HCT116 (cell line): ENCODE measurements around the gene GPC1. TPM values are rescaled to one million over a fixed set of nuclear protein-coding genes. Genes with fewer than 3 reads are reported as not detected.

Source experiments
- ATAC-seq: fragments of 200-7000 bp; cut with Tn5 transposase; 2 replicates; pipeline ENCODE4 v1.9.1; 2020; ENCODE audit warnings: mild to moderate bottlenecking, moderate library complexity
- BruUV-seq: library from RNA; stranded (reverse); fragments of 400-500 nt; replicated peaks from 2 replicates; lab custom pipeline; 2021; lab: Mats Ljungman, UMichigan
- CTCF ChIA-PET: fragments of 300-600 bp; sonication (Branson Sonifier 250); formaldehyde crosslinking; loops from one replicate; lab custom pipeline; 2021; ENCODE audit warnings: antibody characterized with exemption; lab: Charles Lee
- POLR2A ChIA-PET: fragments of 300-600, 350-600 bp; sonication (Branson Sonifier 250); formaldehyde crosslinking; loops from one replicate; lab custom pipeline; 2021; ENCODE audit warnings: antibody characterized with exemption; lab: Charles Lee
- RAD21 ChIA-PET, 2 experiments: fragments of 300-600 bp; sonication (Branson Sonifier 250); formaldehyde crosslinking; loops; one replicate each; lab custom pipeline; 2023; ENCODE audit warnings: low total read pairs in 2 of 2; ENCODE audit not compliant: uncharacterized antibody in 2 of 2, unreplicated experiment in 2 of 2, low non-redundant PET in 1 of 2; lab: Charles Lee
- DNase-seq: peaks from one replicate; pipeline ENCODE4 v3.0.0-alpha.2; 2010; ENCODE audit warnings: low read depth, low spot score
- H2AFZ ChIP-seq: fragments of 200-600 bp; shearing (Covaris generic), sonication (generic); 2 replicates; pipeline ENCODE4 v1.6.1; 2017; ENCODE audit warnings: low read depth, mixed run types, mixed read lengths, antibody characterized with exemption, low read length; ENCODE audit not compliant: poor library complexity, severe bottlenecking
- H3K27ac ChIP-seq: 2 replicates; pipeline ENCODE4 v1.5.1; 2012; ENCODE audit warnings: low read depth, low read length
- H3K27me3 ChIP-seq: fragments of 200-600 bp; sonication (generic); 2 replicates; pipeline ENCODE4 v1.6.1; 2016; ENCODE audit warnings: mixed run types, low read length, mixed read lengths; ENCODE audit not compliant: insufficient read depth
- H3K36me3 ChIP-seq, 2 experiments: fragments of 200-500 bp in 1 of 2; fragments of 200-600 bp in 1 of 2; sonication (Bioruptor generic) in 1 of 2; sonication (generic) in 1 of 2; 2 replicates each; pipeline versions ENCODE4 v1.5.1 to v1.6.1; 2014 to 2016; ENCODE audit warnings: low read length in 2 of 2, inconsistent platforms in 1 of 2, mixed read lengths in 1 of 2, mixed run types in 1 of 2; ENCODE audit not compliant: insufficient read depth in 2 of 2, control insufficient read depth in 1 of 2
- H3K4me1 ChIP-seq, 2 experiments: fragments of 200-600 bp in 1 of 2; sonication (generic) in 1 of 2; 2 replicates each; pipeline versions ENCODE4 v1.5.1 to v1.6.1; 2012 to 2017; ENCODE audit warnings: low read length in 2 of 2, inconsistent platforms in 1 of 2, mild to moderate bottlenecking in 1 of 2, mixed read lengths in 1 of 2, mixed run types in 1 of 2, moderate library complexity in 1 of 2; ENCODE audit not compliant: insufficient read depth in 2 of 2, control insufficient read depth in 1 of 2
- H3K4me2 ChIP-seq: fragments of 200-600 bp; sonication (generic); 2 replicates; pipeline ENCODE4 v1.6.1; 2017; ENCODE audit warnings: mixed run types, low read length, mixed read lengths
- H3K4me3 ChIP-seq, 2 experiments: fragments of 200-600 bp in 1 of 2; sonication (generic) in 1 of 2; replicated peaks in 1 of 2; 2 replicates each; pipeline ENCODE4 v1.5.1; 2011 to 2016; ENCODE audit warnings: low read length in 2 of 2, control low read depth in 1 of 2, low read depth in 1 of 2, mild to moderate bottlenecking in 1 of 2, mixed read lengths in 1 of 2, mixed run types in 1 of 2
- H3K79me2 ChIP-seq: fragments of 200-600 bp; sonication (generic); 2 replicates; pipeline ENCODE4 v1.6.1; 2017; ENCODE audit warnings: mild to moderate bottlenecking, mixed run types, low read length, moderate library complexity, mixed read lengths; ENCODE audit not compliant: insufficient read depth
- H3K9ac ChIP-seq: fragments of 200-600 bp; sonication (generic); 2 replicates; pipeline ENCODE4 v1.6.1; 2016; ENCODE audit warnings: low read length, mixed read lengths
- H3K9me2 ChIP-seq: fragments of 200-600 bp; sonication (generic), shearing (Covaris generic); 2 replicates; pipeline ENCODE4 v1.6.1; 2017; ENCODE audit warnings: mixed run types, mild to moderate bottlenecking, moderate library complexity; ENCODE audit not compliant: insufficient read depth
- H3K9me3 ChIP-seq, 2 experiments: fragments of 200-500 bp in 1 of 2; fragments of 200-600 bp in 1 of 2; sonication (Bioruptor generic) in 1 of 2; sonication (generic) in 1 of 2; 2 replicates each; pipeline ENCODE4 v1.6.1; 2014 to 2017; ENCODE audit warnings: low read length in 2 of 2, mixed read lengths in 2 of 2, inconsistent platforms in 1 of 2, low read depth in 1 of 2, mild to moderate bottlenecking in 1 of 2, mixed run types in 1 of 2, moderate library complexity in 1 of 2; ENCODE audit not compliant: control insufficient read depth in 1 of 2, insufficient read depth in 1 of 2
- H4K20me1 ChIP-seq: fragments of 200-600 bp; sonication (generic), shearing (Covaris generic); 2 replicates; pipeline ENCODE4 v1.6.1; 2017; ENCODE audit warnings: mixed run types, mild to moderate bottlenecking, moderate library complexity; ENCODE audit not compliant: insufficient read depth
- ATF3 ChIP-seq: IDR thresholded peaks from 2 replicates; pipeline ENCODE4 v1.6.1; 2012
- EZH2phosphoT487 ChIP-seq: fragments of 200-600 bp; IDR thresholded peaks from 2 replicates; pipeline ENCODE4 v1.6.1; 2018; ENCODE audit warnings: antibody characterized with exemption, borderline replicate concordance
- FOSL1 ChIP-seq: IDR thresholded peaks from 2 replicates; pipeline ENCODE4 v1.6.1; 2012; ENCODE audit warnings: low read depth
- POLR2AphosphoS5 ChIP-seq: IDR thresholded peaks from 2 replicates; pipeline ENCODE4 v1.6.1; 2011; ENCODE audit warnings: mild to moderate bottlenecking, low read depth, low read length, moderate library complexity
- RAD21 ChIP-seq: IDR thresholded peaks from 2 replicates; pipeline ENCODE4 v1.6.1; 2012; ENCODE audit warnings: low read depth, mild to moderate bottlenecking
- SIN3A ChIP-seq: IDR thresholded peaks from 2 replicates; pipeline ENCODE4 v1.6.1; 2012; ENCODE audit warnings: low read depth
- SP1 ChIP-seq: IDR thresholded peaks from 2 replicates; pipeline ENCODE4 v1.6.1; 2012; ENCODE audit warnings: low read depth
- YY1 ChIP-seq: IDR thresholded peaks from 2 replicates; pipeline ENCODE4 v1.6.1; 2011; ENCODE audit warnings: low read length, low read depth, moderate library complexity, mild to moderate bottlenecking; ENCODE audit not compliant: insufficient replicate concordance; ENCODE audit errors: extremely low read depth
- ZFX ChIP-seq: fragments of 450-650 bp; IDR thresholded peaks from 2 replicates; pipeline ENCODE4 v1.6.1; 2017
- ZNF274 ChIP-seq: fragments of 200-500 bp; sonication (Bioruptor generic); IDR thresholded peaks from 2 replicates; pipeline ENCODE4 v1.6.1; 2014; ENCODE audit warnings: mild to moderate bottlenecking, low read depth, low read length, inconsistent platforms
- intact Hi-C: fragments of 100-400 bp; cut with micrococcal nuclease; formaldehyde crosslinking; loops from 2 replicates; pipeline ENCODE4 v1.10.0; 2022
- microRNA counts: library from miRNA; unstranded; fragments of <30 nt; microRNA quantifications from one replicate; lab custom pipeline; 2015
- microRNA-seq: library from miRNA; unstranded; fragments of <30 nt; microRNA quantifications from one replicate; pipeline ENCODE4, GENCODE V29; 2016; ENCODE audit warnings: borderline number of aligned reads
- total RNA-seq: library from RNA; stranded (reverse); gene quantifications from one replicate; pipeline ENCODE4 v1.2.1, GENCODE V29; 2021; ENCODE audit not compliant: unreplicated experiment

GPC1 gene
- total RNA-seq, 1 experiment from 2014 or later, result 79.1 TPM

DNA sequence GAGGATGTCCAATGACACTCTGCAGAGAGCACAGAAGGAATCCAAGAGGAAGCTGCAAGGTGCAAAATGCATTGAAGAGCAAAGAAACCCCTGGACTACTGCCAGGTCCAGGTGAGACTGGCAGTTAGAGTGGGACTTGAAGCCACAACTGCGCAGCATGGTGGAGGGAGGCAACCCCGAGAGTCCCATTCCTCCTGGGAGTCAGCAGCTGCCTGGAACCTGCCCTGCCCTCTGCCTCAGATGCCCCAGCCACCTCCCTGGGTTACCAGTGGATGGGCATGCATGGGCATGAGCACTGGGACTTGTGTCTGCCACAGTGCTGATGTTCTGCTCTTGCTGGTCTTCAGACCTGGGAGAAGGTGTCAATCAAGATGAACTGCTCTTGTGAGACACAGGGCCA, 79.2 kb downstream of the GPC1 start:
- ATAC-seq (no peak), DNase-seq (no peak)
- Histone ChIP-seq H2AFZ (no peak overlapping the region), H4K20me1 (no peaks in the 10 kb centered on the region), H3K9me3 (no peaks in the 10 kb centered on the region), H3K27me3 (no peaks in the 10 kb centered on the region), H3K9ac (no peak overlapping the region), H3K27ac (no peak overlapping the region), H3K36me3 (no peaks in the 10 kb centered on the region; a peak in 1 of 4 replicates), H3K4me2 (no peak overlapping the region), H3K9me2 (no peaks in the 10 kb centered on the region), H3K79me2 (no peaks in the 10 kb centered on the region), H3K4me3 (no peak overlapping the region), H3K4me1 (peaks cover 0 to 6% of the 10 kb centered on the region in 2 experiments; a peak in 2 of 4 replicates)
- ChIA-PET RAD21 (interaction anchor here in 1 of 2 experiments (0.7 kb wide), 1 partner anchor 51 kb away, joined by 3 read pairs; no protein-coding TSS in a partner anchor), POLR2A (interaction anchor here (1.0 kb wide), 1 partner anchor 51 kb away, joined by 4 read pairs; no protein-coding TSS in a partner anchor), CTCF (interaction anchor here (0.8 to 1.5 kb wide), 4 partner anchors 18 to 326 kb away, joined by 3 to 17 read pairs (median 4); partner anchors contain the start of gene CAPN10)
- TF ChIP-seq YY1, result no peak
- no peak for TF ChIP-seq ATF3
- no peak for TF ChIP-seq EZH2phosphoT487
- TF ChIP-seq FOSL1, result no peak
- no peak for TF ChIP-seq SIN3A
- TF ChIP-seq POLR2AphosphoS5, result no peak
- no peak for TF ChIP-seq RAD21
- intact Hi-C loops, result loop anchor here (5.0 kb wide), 2 partner anchors 53 to 328 kb away; partner anchors contain the start of gene RNPEPL1
- no TSS peak for BruUV-seq

GRCh38 chr2:240517342-240517741, 81.9 kb downstream of the GPC1 start:
- DNase-seq (no peak), ATAC-seq (no peak)
- Histone ChIP-seq H3K27me3 (no peaks in the 10 kb centered on the region), H3K4me3 (no peak overlapping the region), H3K36me3 (peaks cover 0 to 2% of the 10 kb centered on the region in 2 experiments; a peak in 2 of 4 replicates), H3K9me3 (no peaks in the 10 kb centered on the region), H3K27ac (no peak overlapping the region), H2AFZ (no peak overlapping the region), H3K79me2 (no peaks in the 10 kb centered on the region), H3K4me2 (no peak overlapping the region), H3K9ac (no peak overlapping the region), H4K20me1 (no peaks in the 10 kb centered on the region), H3K4me1 (peaks cover 0 to 6% of the 10 kb centered on the region in 2 experiments; a peak in 2 of 4 replicates), H3K9me2 (no peaks in the 10 kb centered on the region)
- TF ChIP-seq ZFX (no peak), SP1 (no peak), ZNF274 (no peak)
- intact Hi-C loops, result no loop called here
- POLR2A ChIA-PET, result no interaction called here
- no TSS peak for BruUV-seq
- CTCF ChIA-PET, result no interaction called here
- RAD21 ChIA-PET, result no interaction called here

MicroRNA genes within 50 kb of the gene (microRNA counts, 767-probe panel; counts per million panel counts)
- not detected for microRNA hsa-miR-149-5p (lab: Ali Mortazavi, UCI)

Small RNA genes within 50 kb of the gene (microRNA-seq; reads per million reads assigned to microRNA genes)
- gene MIR149, result 1,939 reads per million, percentile 86 among the genes with 10 or more reads in this experiment

Other genes with a start within 250 kb of the GPC1 start
- gene ANKMY1, start 122.3 kb downstream of the GPC1 start, total RNA-seq, result 28.3 TPM
- gene DUSP28, start 124.7 kb downstream of the GPC1 start, total RNA-seq, result 5.6 TPM
- 49.7 TPM for gene RNPEPL1, start 132.8 kb downstream of the GPC1 start, total RNA-seq
- 40.7 TPM for gene CAPN10, start 151.1 kb downstream of the GPC1 start, total RNA-seq
- gene GPR35, start 189.8 kb downstream of the GPC1 start, total RNA-seq, result 4.2 TPM
- not detected for gene AQP12B, start 247.2 kb downstream of the GPC1 start, total RNA-seq